Measurements from ENCODE around the gene ZNF366. TPM values are rescaled to one million over a fixed set of nuclear protein-coding genes. Genes with fewer than 3 reads are reported as not detected.

Gene ZNF366
- polyA plus RNA-seq, 2 of the 4 experiments (the other 2 are of a cell fraction), result not detected

DNA sequence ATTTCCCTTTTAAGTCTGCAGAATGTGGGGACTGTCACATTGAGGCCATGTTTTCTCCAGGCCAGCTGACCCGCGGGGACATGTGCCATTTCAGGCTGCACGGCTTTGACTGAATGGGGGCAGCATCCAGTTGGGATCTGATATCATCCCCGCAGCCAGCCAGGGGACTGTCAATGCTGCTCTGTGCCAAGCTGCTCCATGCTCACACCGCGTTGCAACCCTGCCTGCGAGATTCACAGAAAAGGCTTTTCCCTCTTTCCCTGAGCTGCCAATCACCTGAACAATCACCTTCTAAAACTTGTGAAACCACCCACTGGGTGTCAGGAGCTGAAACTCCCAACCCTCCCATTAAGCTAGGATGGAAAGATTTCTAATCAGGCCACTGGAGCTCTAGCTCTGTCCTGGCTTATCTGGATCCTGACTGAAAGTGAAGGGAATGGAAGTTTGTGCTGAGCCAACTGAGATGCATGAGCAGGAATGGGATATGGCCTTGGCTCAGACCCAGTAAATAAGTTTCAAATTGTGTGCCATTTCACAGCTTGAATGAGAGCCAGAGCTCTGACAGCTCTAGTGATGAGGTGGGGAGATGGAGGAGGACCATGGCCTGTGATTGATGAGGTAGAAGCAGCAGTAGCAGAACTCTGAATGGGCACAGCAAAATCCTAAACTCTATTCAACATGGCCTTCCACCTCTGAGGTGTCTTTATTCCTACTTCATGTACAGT is 34.5 kb upstream of the ZNF366 start:
- Histone ChIP-seq H3K27ac (no peak overlapping the region), H3K4me2 (no peak overlapping the region), H3K4me3 (no peak overlapping the region), H3K4me1 (peaks cover 10% of the 10 kb centered on the region; the same call in 2 of the 3 replicates), H3K9me3 (peaks cover 5% of the 10 kb centered on the region; the same call in 1 of the 3 replicates)
- POLR2A ChIA-PET, result no interaction called here
- TF ChIP-seq, protein P1, sequence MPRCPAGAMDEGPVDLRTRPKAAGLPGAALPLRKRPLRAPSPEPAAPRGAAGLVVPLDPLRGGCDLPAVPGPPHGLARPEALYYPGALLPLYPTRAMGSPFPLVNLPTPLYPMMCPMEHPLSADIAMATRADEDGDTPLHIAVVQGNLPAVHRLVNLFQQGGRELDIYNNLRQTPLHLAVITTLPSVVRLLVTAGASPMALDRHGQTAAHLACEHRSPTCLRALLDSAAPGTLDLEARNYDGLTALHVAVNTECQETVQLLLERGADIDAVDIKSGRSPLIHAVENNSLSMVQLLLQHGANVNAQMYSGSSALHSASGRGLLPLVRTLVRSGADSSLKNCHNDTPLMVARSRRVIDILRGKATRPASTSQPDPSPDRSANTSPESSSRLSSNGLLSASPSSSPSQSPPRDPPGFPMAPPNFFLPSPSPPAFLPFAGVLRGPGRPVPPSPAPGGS (IDR thresholded peaks at IDR 0.05), result no peak
- no peak for TF ChIP-seq ZNF302 (CRISPR knock-in tag; IDR thresholded peaks at IDR 0.05)
- no peak for TF ChIP-seq ZSCAN20 (CRISPR knock-in tag; IDR thresholded peaks at IDR 0.05)
- no peak for TF ChIP-seq HOXA7 (CRISPR knock-in tag; IDR thresholded peaks at IDR 0.05)
- TF ChIP-seq SMC3 (IDR thresholded peaks at IDR 0.05), result no peak
- TF ChIP-seq POLR2AphosphoS2 (conservative IDR thresholded peaks at IDR 0.05; ENCODE audit: low read length), result no peak
- TF ChIP-seq, protein P2, sequence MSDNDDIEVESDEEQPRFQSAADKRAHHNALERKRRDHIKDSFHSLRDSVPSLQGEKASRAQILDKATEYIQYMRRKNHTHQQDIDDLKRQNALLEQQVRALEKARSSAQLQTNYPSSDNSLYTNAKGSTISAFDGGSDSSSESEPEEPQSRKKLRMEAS (IDR thresholded peaks at IDR 0.05), result no peak
- no peak for TF ChIP-seq FOSL2 (IDR thresholded peaks at IDR 0.05)
- TF ChIP-seq FOSL2 (CRISPR knock-in tag; IDR thresholded peaks at IDR 0.05), result no peak
- TF ChIP-seq TFCP2L1 (CRISPR knock-in tag; IDR thresholded peaks at IDR 0.05), result no peak
- no peak for TF ChIP-seq CHD4 (IDR thresholded peaks at IDR 0.05; ENCODE audit: borderline replicate concordance)
- no peak for TF ChIP-seq FOXS1 (CRISPR knock-in tag; IDR thresholded peaks at IDR 0.05)
- no peak for TF ChIP-seq CBX2 (IDR thresholded peaks at IDR 0.05; ENCODE audit: borderline replicate concordance, low read depth)
- no peak for TF ChIP-seq HEYL (CRISPR knock-in tag; IDR thresholded peaks at IDR 0.05)
- no peak for TF ChIP-seq RAD21 (conservative IDR thresholded peaks at IDR 0.05 in 1 of 2, IDR thresholded peaks at IDR 0.05 in 1 of 2)
- no peak for TF ChIP-seq CEBPB (IDR thresholded peaks at IDR 0.05)
- TF ChIP-seq, protein P3, sequence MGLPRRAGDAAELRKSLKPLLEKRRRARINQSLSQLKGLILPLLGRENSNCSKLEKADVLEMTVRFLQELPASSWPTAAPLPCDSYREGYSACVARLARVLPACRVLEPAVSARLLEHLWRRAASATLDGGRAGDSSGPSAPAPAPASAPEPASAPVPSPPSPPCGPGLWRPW (IDR thresholded peaks at IDR 0.05), result no peak
- TF ChIP-seq, protein P4, sequence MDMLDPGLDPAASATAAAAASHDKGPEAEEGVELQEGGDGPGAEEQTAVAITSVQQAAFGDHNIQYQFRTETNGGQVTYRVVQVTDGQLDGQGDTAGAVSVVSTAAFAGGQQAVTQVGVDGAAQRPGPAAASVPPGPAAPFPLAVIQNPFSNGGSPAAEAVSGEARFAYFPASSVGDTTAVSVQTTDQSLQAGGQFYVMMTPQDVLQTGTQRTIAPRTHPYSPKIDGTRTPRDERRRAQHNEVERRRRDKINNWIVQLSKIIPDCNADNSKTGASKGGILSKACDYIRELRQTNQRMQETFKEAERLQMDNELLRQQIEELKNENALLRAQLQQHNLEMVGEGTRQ (IDR thresholded peaks at IDR 0.05), result no peak
- TF ChIP-seq, protein P5, sequence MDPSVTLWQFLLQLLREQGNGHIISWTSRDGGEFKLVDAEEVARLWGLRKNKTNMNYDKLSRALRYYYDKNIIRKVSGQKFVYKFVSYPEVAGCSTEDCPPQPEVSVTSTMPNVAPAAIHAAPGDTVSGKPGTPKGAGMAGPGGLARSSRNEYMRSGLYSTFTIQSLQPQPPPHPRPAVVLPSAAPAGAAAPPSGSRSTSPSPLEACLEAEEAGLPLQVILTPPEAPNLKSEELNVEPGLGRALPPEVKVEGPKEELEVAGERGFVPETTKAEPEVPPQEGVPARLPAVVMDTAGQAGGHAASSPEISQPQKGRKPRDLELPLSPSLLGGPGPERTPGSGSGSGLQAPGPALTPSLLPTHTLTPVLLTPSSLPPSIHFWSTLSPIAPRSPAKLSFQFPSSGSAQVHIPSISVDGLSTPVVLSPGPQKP (IDR thresholded peaks at IDR 0.05; ENCODE audit: low read depth, low read length), result no peak
- CTCF ChIA-PET, result interaction anchor here (1.3 to 1.8 kb wide), 2 partner anchors 9 to 11 kb away, joined by 4 to 6 read pairs; no protein-coding TSS in a partner anchor
- DNase-seq (ENCODE audit: low read depth in 1 of 2, low spot score in 1 of 2), result no peak
- 90% methylated on average over 7 of the region's 7 CpGs for WGBS (ENCODE audit: missing lambda C conversion rate)
- no peak; a peak in 1 of 6 replicates for ATAC-seq
- no peak for FAIRE-seq

DNA sequence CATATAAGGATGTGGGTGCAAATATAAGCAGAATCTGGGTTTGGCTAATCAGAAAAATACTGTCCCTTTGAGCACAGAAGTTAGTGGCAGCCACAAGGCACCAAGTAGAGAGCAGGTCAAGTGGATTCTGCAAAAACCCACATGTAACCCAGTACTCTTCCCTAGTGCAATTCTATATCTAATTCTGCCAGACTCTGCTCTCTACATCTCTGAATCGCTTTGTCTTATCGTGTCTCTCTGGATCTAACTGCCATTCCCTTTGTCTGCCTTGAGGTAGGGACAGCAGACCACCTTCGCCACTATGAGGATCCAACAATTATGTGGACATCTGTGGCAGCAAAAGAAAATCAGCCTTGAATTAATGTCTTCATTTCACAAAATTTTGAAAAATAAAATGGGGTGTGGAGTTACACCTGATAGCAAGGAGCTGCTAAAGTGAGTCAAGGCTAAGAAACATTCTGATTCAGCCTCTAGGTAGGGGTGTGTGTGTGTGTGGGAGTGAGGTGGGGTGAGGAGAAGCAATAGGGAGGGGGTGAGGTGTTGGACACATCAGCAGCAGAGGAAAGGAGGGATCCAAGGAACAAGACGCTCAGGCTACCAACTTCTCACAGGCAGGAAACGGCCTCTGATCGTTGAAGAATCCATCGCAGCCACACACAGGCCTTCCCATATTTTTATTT is 33.7 kb upstream of the ZNF366 start:
- FAIRE-seq, result no peak
- Histone ChIP-seq H3K4me3 (no peak overlapping the region), H3K9me3 (peaks cover 3% of the 10 kb centered on the region; the same call in 1 of the 3 replicates), H3K4me1 (peaks cover 10% of the 10 kb centered on the region; the same call in 2 of the 3 replicates), H3K4me2 (no peak overlapping the region), H3K27ac (no peak overlapping the region)
- ChIA-PET POLR2A (no interaction called here), CTCF (interaction anchor here (1.3 kb wide), 1 partner anchor 9 kb away, joined by 4 read pairs; no protein-coding TSS in a partner anchor)
- TF ChIP-seq CBX8 (IDR thresholded peaks at IDR 0.05), result no peak
- no peak for TF ChIP-seq TFCP2L1 (CRISPR knock-in tag; IDR thresholded peaks at IDR 0.05)
- no peak for TF ChIP-seq FOSB (CRISPR knock-in tag; IDR thresholded peaks at IDR 0.05)
- TF ChIP-seq HOXA7 (CRISPR knock-in tag; IDR thresholded peaks at IDR 0.05), result no peak
- WGBS (ENCODE audit: missing lambda C conversion rate), result 92% methylated on average over 7 of the region's 7 CpGs
- no peak for ATAC-seq
- no peak for DNase-seq (ENCODE audit: low read depth in 1 of 2, low spot score in 1 of 2)

Measured in A549 (cell line).